PFSK-1 (cell line): ENCODE data around the gene SIGLEC11.

ENCODE experiments used
- POLR2AphosphoS5 ChIP-seq: IDR thresholded peaks from 2 replicates; pipeline ENCODE4 v1.6.1; 2012; ENCODE audit warnings: low read depth, mild to moderate bottlenecking, control low read depth, low read length, moderate library complexity
- REST ChIP-seq, 2 experiments: IDR thresholded peaks; 2 replicates each; pipeline versions ENCODE4 v1.6.1 to v1.8.0; 2011 to 2012; ENCODE audit warnings: low read depth in 2 of 2, low read length in 2 of 2, control low read depth in 1 of 2, inconsistent platforms in 1 of 2, mild to moderate bottlenecking in 1 of 2, moderate library complexity in 1 of 2; ENCODE audit not compliant: insufficient read depth in 1 of 2
- SIN3A ChIP-seq: IDR thresholded peaks from 2 replicates; pipeline ENCODE4 v1.6.1; 2012; ENCODE audit warnings: mild to moderate bottlenecking, low read length, moderate library complexity, borderline replicate concordance; ENCODE audit not compliant: insufficient read depth
- TAF1 ChIP-seq: IDR thresholded peaks from 2 replicates; pipeline ENCODE4 v1.6.1; 2012; ENCODE audit warnings: low read length, control low read depth, borderline replicate concordance; ENCODE audit not compliant: insufficient read depth

DNA sequence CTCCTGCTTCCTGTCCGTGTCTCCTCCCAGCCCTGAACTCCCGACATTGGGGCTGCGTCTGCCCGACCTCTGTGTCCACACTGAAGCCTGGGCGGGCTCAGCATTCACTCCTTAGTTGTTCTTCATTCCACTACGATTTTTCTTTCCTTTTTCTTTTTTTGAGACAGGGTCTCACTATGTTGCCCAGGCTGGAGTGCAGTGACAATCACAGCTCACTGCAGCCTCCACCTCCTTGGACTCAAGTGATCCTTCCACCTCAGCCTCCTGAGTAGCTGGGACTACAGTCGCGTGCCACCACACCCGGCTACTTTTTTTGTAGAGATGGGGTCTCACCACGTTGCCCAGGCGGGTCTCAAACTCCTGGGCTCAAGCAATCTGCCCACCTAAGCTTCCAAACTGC lies 23.5 kb upstream of the SIGLEC11 start:
- TF ChIP-seq POLR2AphosphoS5 (no peak), TAF1 (no peak), REST (IDR thresholded peaks at IDR 0.05; ENCODE audit: insufficient read depth in 1 of 2, low read depth in 2 of 2, low read length in 2 of 2) (no peak), SIN3A (no peak)
